Uterus (tissue), 2 donors: ENCODE measurements around the gene ARL4D.

Source experiments
- CTCF ChIP-seq, 4 experiments: fragments of 200-600 bp in 2 of 4; fragments of 450-650 bp in 2 of 4; sonication (generic) in 2 of 4; IDR thresholded peaks; one replicate each; pipeline ENCODE4 v1.5.1; 2016 to 2019; ENCODE audit warnings: antibody characterized with exemption in 4 of 4, mild to moderate bottlenecking in 2 of 4, moderate library complexity in 1 of 4
- POLR2A ChIP-seq, 2 donors: fragments of 450-650 bp; IDR thresholded peaks; one replicate each; pipeline ENCODE4 v1.6.1; 2016; ENCODE audit warnings: antibody characterized with exemption in 2 of 2, mild to moderate bottlenecking in 1 of 2, moderate library complexity in 1 of 2

- TF ChIP-seq POLR2A (IDR thresholded peaks at IDR 0.05) (no peak), CTCF (IDR thresholded peaks at IDR 0.05) (no peak)
These were observed 13.0 kb downstream of the ARL4D start for GRCh38 chr17:43411749-43412148.
